Activated naive CD4-positive, alpha-beta T cell treated with anti-CD3 and anti-CD28 coated beads for 36 hours (primary cell): ENCODE results near the gene TIPRL. TPM values are rescaled to one million over a fixed set of nuclear protein-coding genes. Genes with fewer than 3 reads are reported as not detected.
A peak's percentile ranks its signal among the peaks of the same experiment; 100 is the strongest.
"Not testable (repeated sequence)": the region's sequence is repeated elsewhere in the genome, so short reads cannot be mapped to it uniquely, and the experiment has no call there.

Source experiments
- CTCF ChIA-PET: fragments of 350-600 bp; sonication (Branson Sonifier 250); formaldehyde crosslinking; loops from one replicate; lab custom pipeline; 2021; ENCODE audit warnings: antibody characterized with exemption; lab: Charles Lee
- DNase-seq: peaks from one replicate; pipeline ENCODE4 v3.0.0-alpha.2; 2020
- H3K27ac Mint-ChIP-seq: one replicate; pipeline ENCODE4 v1.8.0; 2021; ENCODE audit warnings: mild to moderate bottlenecking, mixed read lengths
- H3K27me3 Mint-ChIP-seq: one replicate; pipeline ENCODE4 v1.8.0; 2021; ENCODE audit warnings: low read depth, mixed read lengths
- H3K36me3 Mint-ChIP-seq: one replicate; pipeline ENCODE4 v1.8.0; 2021; ENCODE audit warnings: low read depth, mixed read lengths
- H3K4me1 Mint-ChIP-seq: one replicate; pipeline ENCODE4 v1.8.0; 2021; ENCODE audit warnings: low read depth, mixed read lengths
- H3K4me3 Mint-ChIP-seq: one replicate; pipeline ENCODE4 v1.8.0; 2021; ENCODE audit warnings: mild to moderate bottlenecking, moderate library complexity, mixed read lengths
- H3K9me3 Mint-ChIP-seq: one replicate; pipeline ENCODE4 v1.8.0; 2021; ENCODE audit warnings: mixed read lengths
- intact Hi-C: fragments of 100-400 bp; cut with micrococcal nuclease; formaldehyde crosslinking; loops from one replicate; pipeline ENCODE4 v1.15.1; 2023
- total RNA-seq, 2 experiments: library from RNA; stranded (reverse); gene quantifications; one replicate each; pipeline ENCODE4 v1.2.3, GENCODE V29; 2021

The TIPRL gene
- total RNA-seq, 2 experiments from 2014 or later, result 76.7 to 81.3 TPM

DNA sequence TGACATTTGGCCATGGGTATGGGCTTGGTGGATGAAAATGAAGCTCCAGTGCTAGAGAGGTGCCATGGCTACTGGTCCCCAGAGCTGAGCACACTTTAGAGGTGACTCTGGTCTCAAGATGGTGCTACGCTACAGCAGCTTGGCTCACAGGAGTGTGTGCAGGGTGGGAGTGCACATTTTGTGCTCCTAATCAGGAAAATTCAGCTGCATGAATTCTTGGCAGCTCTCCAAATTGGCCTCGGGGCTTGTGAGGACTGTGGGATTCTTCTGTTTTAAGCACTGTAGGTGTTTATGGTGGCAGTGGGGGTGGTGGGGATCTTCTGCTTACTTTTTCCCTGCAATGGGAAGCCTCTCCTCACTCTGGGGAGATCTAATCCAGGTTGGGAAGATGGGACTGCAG, 17.3 kb upstream of the TIPRL start:
- no peak overlapping the region for H3K4me3 Mint-ChIP-seq
- no peak overlapping the region for H3K27ac Mint-ChIP-seq
- H3K27me3 Mint-ChIP-seq, result peaks cover 21% of the 10 kb centered on the region
- peaks cover 20% of the 10 kb centered on the region for H3K9me3 Mint-ChIP-seq
- intact Hi-C loops, result no loop called here
- CTCF ChIA-PET, result interaction anchor here (0.6 to 1.4 kb wide), 3 partner anchors 16 to 561 kb away, joined by 3 to 5 read pairs (median 3); no protein-coding TSS in a partner anchor
- H3K36me3 Mint-ChIP-seq, result peaks cover 5% of the 10 kb centered on the region
- DNase-seq, result no peak
- no peaks in the 10 kb centered on the region for H3K4me1 Mint-ChIP-seq

GRCh38 chr1:168163670-168164069, 15.1 kb upstream of the TIPRL start:
- no peak for DNase-seq
- peaks cover 21% of the 10 kb centered on the region for H3K27me3 Mint-ChIP-seq
- H3K27ac Mint-ChIP-seq, result no peak overlapping the region
- intact Hi-C loops, result no loop called here
- H3K36me3 Mint-ChIP-seq, result peaks cover 3% of the 10 kb centered on the region
- no peak overlapping the region for H3K4me3 Mint-ChIP-seq
- CTCF ChIA-PET, result interaction anchor here (0.7 kb wide), 1 partner anchor 362 kb away, joined by 4 read pairs; no protein-coding TSS in a partner anchor
- H3K9me3 Mint-ChIP-seq, result peaks cover 16% of the 10 kb centered on the region
- H3K4me1 Mint-ChIP-seq, result no peaks in the 10 kb centered on the region

DNA sequence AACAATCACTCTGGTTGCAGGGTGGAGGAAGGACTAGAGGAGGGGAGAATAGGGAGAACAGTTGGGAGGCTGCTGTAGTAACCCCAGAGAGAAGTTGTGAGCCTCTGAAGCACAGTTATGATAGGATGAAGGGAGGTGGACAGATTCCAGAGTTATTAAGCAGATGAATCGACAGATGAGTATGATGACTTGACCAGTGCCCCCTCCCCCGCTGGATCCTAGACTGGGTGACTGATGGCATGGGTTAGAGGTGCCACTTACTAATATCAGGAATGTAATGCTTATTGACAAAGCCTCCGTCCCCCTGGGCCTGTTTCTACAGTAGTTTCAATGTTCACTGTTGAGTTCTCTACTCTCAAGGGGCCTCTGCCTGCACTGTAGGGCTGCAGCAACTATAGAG, 14.0 kb upstream of the TIPRL start:
- Mint-ChIP-seq H3K36me3 (peaks cover 2% of the 10 kb centered on the region), H3K27me3 (peaks cover 18% of the 10 kb centered on the region), H3K27ac (no peak overlapping the region), H3K9me3 (peaks cover 13% of the 10 kb centered on the region), H3K4me3 (no peak overlapping the region), H3K4me1 (no peaks in the 10 kb centered on the region)
- intact Hi-C loops, result no loop called here
- CTCF ChIA-PET, result interaction anchor here (0.6 kb wide), 1 partner anchor 1003 kb away, joined by 3 read pairs; no protein-coding TSS in a partner anchor
- no peak for DNase-seq

- H3K9me3 Mint-ChIP-seq, result no peaks in the 10 kb centered on the region
- CTCF ChIA-PET, result interaction anchor here (0.7 to 1.9 kb wide), 3 partner anchors 10 to 86 kb away, joined by 3 to 6 read pairs (median 4); no protein-coding TSS in a partner anchor
These were observed 11.0 kb upstream of the TIPRL start for GRCh38 chr1:168167806-168168205.

GRCh38 chr1:168170564-168171508, 7.9 kb upstream of the TIPRL start:
- intact Hi-C loops, result no loop called here
- H3K27me3 Mint-ChIP-seq, result peaks cover 6% of the 10 kb centered on the region
- H3K36me3 Mint-ChIP-seq, result no peaks in the 10 kb centered on the region
- H3K27ac Mint-ChIP-seq, result no peak overlapping the region
- CTCF ChIA-PET, result interaction anchor here (0.6 kb wide), 1 partner anchor 45 kb away, joined by 3 read pairs; no protein-coding TSS in a partner anchor
- no peak for DNase-seq
- no peaks in the 10 kb centered on the region for H3K4me1 Mint-ChIP-seq
- no peak overlapping the region for H3K4me3 Mint-ChIP-seq
- no peaks in the 10 kb centered on the region for H3K9me3 Mint-ChIP-seq

More at GRCh38 chr1:168167806-168168205, 11.0 kb upstream of the TIPRL start:
- DNase-seq, result no peak
- no peak overlapping the region for H3K27ac Mint-ChIP-seq
- intact Hi-C loops, result no loop called here
- no peaks in the 10 kb centered on the region for H3K4me1 Mint-ChIP-seq
- H3K4me3 Mint-ChIP-seq, result no peak overlapping the region
- peaks cover 16% of the 10 kb centered on the region for H3K27me3 Mint-ChIP-seq
- H3K36me3 Mint-ChIP-seq, result no peaks in the 10 kb centered on the region

DNA sequence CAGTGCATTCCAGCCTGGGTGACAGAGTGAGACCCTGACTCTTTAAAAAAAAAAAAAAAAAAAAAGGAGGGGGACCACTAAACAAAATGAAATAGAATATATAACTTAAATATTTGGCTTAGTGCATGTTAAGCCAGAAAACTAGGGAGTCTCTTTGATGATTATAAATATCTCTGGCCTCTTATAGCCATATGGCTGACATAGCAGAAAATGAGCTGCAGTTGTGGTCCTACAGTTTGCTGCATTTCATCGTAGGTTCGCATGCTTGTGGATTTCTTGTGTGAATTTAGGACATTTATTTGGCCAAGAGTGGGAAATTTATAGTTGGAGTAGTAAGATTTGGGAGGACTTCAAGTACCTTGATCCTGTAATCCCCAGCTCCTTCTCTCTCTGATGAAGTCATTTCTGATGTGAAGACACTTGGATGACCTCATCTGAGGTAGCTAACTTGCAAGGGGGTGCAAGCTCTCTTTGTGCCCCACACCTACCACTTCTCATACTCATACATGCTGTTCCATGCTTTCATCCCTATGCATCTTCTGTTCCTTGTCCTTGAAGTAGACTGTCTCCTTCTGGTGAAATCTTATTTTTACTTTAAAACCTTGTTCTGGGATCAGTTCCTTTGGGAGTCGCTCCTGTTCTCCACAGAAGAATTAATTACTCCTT, 6.4 kb upstream of the TIPRL start:
- peaks cover 6% of the 10 kb centered on the region for H3K27me3 Mint-ChIP-seq
- no peaks in the 10 kb centered on the region for H3K36me3 Mint-ChIP-seq
- no peaks in the 10 kb centered on the region for H3K4me1 Mint-ChIP-seq
- intact Hi-C loops, result no loop called here
- no peaks in the 10 kb centered on the region for H3K9me3 Mint-ChIP-seq
- CTCF ChIA-PET, result no interaction called here
- no peak for DNase-seq
- no peak overlapping the region for H3K27ac Mint-ChIP-seq
- no peak overlapping the region for H3K4me3 Mint-ChIP-seq

GRCh38 chr1:168178227-168178637, 530 bp upstream of the TIPRL start:
- no peaks in the 10 kb centered on the region for H3K36me3 Mint-ChIP-seq
- H3K4me1 Mint-ChIP-seq, result peaks cover 4% of the 10 kb centered on the region
- no peak for DNase-seq
- no peaks in the 10 kb centered on the region for H3K9me3 Mint-ChIP-seq
- no peak overlapping the region for H3K27ac Mint-ChIP-seq
- intact Hi-C loops, result loop anchor here (1.0 to 5.0 kb wide), 7 partner anchors 59 to 1309 kb away; partner anchors contain the start of gene SLC19A2
- H3K27me3 Mint-ChIP-seq, result peaks cover 4% of the 10 kb centered on the region
- CTCF ChIA-PET, result interaction anchor here (0.8 to 1.1 kb wide), 2 partner anchors 47 to 205 kb away, joined by 3 read pairs; partner anchors contain the start of gene SFT2D2
- no peak overlapping the region for H3K4me3 Mint-ChIP-seq

DNA sequence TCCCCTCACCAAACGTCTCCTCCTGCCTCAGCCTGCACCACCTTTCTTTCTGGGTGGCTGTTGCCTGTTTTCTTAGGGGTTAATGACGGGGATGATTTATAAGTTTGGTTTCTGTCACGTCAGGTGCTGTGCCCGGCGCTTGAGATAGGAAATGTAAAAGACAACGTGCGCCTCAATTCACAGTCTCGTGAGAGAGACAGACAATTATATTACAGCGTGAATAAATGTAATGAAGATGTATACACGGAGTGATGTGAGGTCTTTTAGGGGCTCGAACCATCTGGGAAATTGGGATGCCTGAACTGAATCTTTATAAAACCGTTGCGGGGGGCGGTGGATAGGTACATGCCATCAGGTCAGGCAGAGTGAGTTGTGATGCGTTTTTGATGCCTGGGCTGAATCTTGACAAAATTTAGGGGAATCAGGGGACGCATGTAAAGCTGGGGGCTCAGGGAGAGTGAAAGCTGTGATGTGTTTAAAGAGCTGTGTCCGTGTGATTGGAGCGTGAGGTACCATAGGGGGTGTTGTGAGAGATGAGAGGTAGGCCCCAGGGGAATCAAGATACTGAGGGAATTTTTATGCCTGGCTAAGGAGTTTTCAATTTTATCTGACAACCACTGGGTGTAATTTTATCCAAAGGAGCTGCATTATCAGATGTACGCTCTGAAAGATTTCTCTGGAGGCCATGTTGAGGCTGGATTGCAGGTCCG, 831 bp downstream of the TIPRL start:
- Mint-ChIP-seq H3K9me3 (no peaks in the 10 kb centered on the region), H3K27me3 (no peaks in the 10 kb centered on the region), H3K4me1 (peaks cover 9% of the 10 kb centered on the region), H3K36me3 (peaks cover 4% of the 10 kb centered on the region), H3K27ac (no peak overlapping the region), H3K4me3 (no peak overlapping the region)
- intact Hi-C loops, result loop anchor here (1.0 to 5.0 kb wide), 11 partner anchors 41 to 1308 kb away; partner anchors contain the start of genes BLZF1, DCAF6, SFT2D2 and SLC19A2
- no peak for DNase-seq
- CTCF ChIA-PET, result interaction anchor here (0.8 to 1.5 kb wide), 4 partner anchors 46 to 203 kb away, joined by 3 to 7 read pairs (median 4); partner anchors contain the start of gene SFT2D2

GRCh38 chr1:168180148-168180524, 1.4 kb downstream of the TIPRL start:
- CTCF ChIA-PET, result interaction anchor here (0.8 to 1.5 kb wide), 3 partner anchors 45 to 98 kb away, joined by 3 to 7 read pairs (median 4); partner anchors contain the start of gene SFT2D2
- Mint-ChIP-seq H3K36me3 (peaks cover 8% of the 10 kb centered on the region), H3K27me3 (no peaks in the 10 kb centered on the region), H3K27ac (no peak overlapping the region), H3K9me3 (no peaks in the 10 kb centered on the region), H3K4me1 (peaks cover 9% of the 10 kb centered on the region), H3K4me3 (no peak overlapping the region)
- intact Hi-C loops, result no loop called here
- peak; percentile 38 for DNase-seq

GRCh38 chr1:168181063-168181720, 2.4 kb downstream of the TIPRL start:
- H3K9me3 Mint-ChIP-seq, H3K27ac Mint-ChIP-seq, H3K4me3 Mint-ChIP-seq, DNase-seq, H3K27me3 Mint-ChIP-seq, H3K4me1 Mint-ChIP-seq, intact Hi-C loops: not testable (repeated sequence)
- peaks cover 10% of the 10 kb centered on the region for H3K36me3 Mint-ChIP-seq
- CTCF ChIA-PET, result interaction anchor here (0.6 to 0.8 kb wide), 2 partner anchors 12 to 60 kb away, joined by 3 to 5 read pairs; no protein-coding TSS in a partner anchor

GRCh38 chr1:168187177-168187576, 8.4 kb downstream of the TIPRL start:
- no peaks in the 10 kb centered on the region for H3K9me3 Mint-ChIP-seq
- peaks cover 5% of the 10 kb centered on the region for H3K4me1 Mint-ChIP-seq
- no peak overlapping the region for H3K27ac Mint-ChIP-seq
- intact Hi-C loops, result no loop called here
- peaks cover 37% of the 10 kb centered on the region for H3K36me3 Mint-ChIP-seq
- H3K4me3 Mint-ChIP-seq, result no peak overlapping the region
- DNase-seq, result no peak
- CTCF ChIA-PET, result interaction anchor here (1.1 kb wide), 1 partner anchor 102 kb away, joined by 3 read pairs; no protein-coding TSS in a partner anchor
- H3K27me3 Mint-ChIP-seq, result no peaks in the 10 kb centered on the region
